ENCODE measurements around the gene USP5.
"Not testable (repeated sequence)": the region's sequence is repeated elsewhere in the genome, so short reads cannot be mapped to it uniquely, and the experiment has no call there.

Gene USP5

DNA sequence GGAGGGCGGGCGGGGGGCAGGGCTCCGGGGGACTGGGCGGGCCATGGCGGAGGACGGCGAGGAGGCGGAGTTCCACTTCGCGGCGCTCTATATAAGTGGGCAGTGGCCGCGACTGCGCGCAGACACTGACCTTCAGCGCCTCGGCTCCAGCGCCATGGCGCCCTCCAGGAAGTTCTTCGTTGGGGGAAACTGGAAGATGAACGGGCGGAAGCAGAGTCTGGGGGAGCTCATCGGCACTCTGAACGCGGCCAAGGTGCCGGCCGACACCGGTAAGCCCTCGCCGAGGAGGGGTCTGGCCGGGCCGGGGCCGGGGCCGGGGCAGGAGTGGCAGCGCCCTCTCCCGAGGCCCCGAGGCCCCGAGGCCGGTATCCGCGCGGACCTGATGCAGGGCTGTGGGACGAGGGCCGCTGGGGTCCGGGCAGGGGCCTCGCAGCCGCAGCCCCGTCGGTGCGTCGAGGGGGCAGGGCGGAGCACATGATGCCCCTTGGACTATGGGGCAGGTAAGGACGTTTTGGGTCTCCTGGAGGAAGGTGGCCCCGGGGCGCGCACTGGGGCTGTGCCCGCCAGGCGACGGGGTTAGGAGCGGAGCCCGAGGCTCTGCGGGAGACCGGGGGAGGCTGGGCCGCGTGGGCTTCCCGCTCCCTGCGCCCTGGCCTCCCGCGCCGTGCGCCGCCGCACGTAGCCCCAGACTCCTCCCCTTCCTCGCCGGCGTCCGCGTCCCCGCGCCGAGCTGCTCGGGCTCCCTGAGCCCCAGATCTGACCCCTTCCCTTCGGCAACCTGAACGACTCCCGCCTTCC, 15.7 kb downstream of the USP5 start, which contains the start of gene TPI1:
TSS of gene TPI1 (plus strand) at position 119 of the 798 bp plus-strand sequence. CDS start at position 155, 36 bp downstream.
- no peak for FAIRE-seq

DNA sequence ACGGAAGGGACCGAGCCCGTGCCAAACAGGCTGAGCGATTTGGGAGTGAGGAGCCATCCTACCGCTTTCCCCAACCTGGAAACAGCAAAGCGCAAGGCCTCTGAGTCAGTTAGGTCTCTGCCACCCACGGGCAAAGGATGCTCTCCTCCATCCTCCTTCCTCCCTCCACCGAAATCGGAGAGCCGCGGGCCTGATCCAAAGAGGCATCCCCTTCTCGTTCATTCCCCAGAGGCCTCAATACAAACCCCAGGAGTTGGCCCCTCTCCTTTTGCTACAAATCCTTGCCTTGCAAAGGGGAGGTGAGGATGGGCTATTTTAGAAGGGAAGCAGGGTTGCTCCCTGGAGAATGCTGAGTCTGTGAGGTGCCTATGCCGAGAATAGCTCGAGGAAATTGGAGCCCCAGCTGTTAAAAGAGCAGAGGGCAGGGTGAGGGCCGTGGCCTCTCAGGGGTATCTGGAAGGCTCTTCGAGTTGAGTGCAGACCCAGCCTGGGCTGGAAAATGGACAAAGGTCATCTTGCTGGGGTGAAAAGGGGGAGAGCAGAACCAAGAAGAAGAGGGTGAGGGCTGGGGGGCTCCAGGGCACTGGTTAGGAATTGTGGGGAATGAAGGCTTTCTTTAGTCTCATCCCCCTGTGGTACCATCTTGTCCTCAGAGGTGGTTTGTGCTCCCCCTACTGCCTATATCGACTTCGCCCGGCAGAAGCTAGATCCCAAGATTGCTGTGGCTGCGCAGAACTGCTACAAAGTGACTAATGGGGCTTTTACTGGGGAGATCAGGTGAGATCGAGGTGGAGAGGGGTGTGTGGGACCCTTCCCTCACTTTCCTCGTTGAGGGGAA, 16.5 kb downstream of the USP5 start:
- no peak for FAIRE-seq

DNA sequence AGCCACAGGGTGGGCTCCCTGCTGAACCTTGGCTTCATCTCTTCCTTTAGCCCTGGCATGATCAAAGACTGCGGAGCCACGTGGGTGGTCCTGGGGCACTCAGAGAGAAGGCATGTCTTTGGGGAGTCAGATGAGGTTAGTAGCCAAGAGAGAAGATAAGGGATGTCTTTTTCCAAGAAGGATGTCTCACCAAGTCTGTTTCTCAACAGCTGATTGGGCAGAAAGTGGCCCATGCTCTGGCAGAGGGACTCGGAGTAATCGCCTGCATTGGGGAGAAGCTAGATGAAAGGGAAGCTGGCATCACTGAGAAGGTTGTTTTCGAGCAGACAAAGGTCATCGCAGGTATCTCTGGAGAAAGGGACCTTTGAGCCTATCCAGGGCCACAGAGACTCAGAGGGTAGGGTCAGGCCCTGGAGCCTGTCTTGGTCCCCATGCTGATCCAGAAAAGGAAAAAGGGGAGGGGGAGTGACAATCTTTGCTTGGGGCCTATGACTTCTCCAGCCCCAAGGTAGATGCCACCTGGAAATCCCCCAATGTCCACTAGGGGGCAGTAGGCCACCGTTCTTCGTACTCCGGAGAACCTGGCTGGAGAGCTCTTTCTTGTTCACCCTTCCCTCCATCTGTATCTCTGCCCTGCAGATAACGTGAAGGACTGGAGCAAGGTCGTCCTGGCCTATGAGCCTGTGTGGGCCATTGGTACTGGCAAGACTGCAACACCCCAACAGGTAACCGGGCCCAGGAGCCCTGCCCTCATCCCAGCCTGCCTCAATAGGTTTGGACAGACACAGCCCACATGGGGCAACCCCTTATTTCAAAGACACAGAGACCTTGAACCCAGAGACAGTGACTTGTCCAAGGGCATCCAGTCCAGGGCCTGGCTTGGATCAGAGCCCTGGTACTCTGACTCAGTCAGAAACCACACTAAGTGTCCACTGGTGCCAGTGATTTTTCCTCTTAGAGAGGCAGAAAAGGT, 17.4 kb downstream of the USP5 start:
- no peak for FAIRE-seq

DNA sequence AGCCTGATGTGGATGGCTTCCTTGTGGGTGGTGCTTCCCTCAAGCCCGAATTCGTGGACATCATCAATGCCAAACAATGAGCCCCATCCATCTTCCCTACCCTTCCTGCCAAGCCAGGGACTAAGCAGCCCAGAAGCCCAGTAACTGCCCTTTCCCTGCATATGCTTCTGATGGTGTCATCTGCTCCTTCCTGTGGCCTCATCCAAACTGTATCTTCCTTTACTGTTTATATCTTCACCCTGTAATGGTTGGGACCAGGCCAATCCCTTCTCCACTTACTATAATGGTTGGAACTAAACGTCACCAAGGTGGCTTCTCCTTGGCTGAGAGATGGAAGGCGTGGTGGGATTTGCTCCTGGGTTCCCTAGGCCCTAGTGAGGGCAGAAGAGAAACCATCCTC, 18.4 kb downstream of the USP5 start:
- FAIRE-seq, result not testable (repeated sequence)

GRCh38 chr12:6871052-6871957, 19.4 kb downstream of the USP5 start:
- no peak for FAIRE-seq

DNA sequence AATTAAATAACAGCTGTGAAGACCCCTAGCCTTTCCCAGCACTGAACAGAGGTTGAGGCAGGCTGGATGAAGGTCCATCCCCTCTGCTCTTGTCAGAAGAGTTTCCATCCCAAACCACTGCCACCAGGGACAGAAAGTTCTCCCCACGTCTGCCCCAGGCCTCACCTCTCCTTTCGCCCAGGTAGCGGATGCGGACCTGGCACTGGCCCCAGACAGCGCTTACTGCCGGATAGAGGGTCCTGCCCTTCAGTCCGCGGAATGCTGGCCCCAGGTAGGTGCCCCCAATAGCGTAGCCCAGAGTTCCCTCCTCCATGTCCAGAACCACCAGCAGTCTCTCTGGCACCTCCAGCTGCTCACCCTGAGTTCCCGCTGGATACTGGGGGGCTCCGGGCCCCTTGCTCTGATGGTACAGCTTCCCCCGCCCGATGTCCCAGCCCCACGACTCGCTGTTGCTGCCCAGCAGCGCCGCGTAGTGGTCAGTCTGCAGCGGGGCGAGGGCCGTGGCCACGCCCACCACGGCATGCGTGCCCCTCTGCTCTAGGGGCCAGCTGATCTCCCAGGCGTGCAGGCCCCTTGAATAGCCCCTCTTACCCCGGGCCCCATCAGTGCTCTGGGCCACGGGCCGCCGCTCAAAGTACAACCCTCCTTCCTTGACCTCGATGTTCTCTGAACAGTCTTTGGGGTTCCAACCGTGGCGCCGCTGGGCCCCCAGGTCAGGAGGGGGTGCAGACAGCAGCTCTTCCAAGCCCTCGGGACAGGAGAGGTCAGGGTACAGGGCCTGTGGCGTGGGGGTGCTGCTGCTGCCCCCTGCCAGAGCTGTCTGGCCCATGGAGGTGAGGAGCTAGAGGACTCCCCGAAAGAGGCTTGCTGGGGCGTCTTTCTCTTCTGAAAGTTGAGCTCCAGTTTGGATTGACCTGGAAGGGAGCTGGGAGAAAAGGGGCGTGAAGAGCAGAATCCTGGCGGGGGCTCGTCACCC, 20.4 kb downstream of the USP5 start:
- no peak for FAIRE-seq

DNA sequence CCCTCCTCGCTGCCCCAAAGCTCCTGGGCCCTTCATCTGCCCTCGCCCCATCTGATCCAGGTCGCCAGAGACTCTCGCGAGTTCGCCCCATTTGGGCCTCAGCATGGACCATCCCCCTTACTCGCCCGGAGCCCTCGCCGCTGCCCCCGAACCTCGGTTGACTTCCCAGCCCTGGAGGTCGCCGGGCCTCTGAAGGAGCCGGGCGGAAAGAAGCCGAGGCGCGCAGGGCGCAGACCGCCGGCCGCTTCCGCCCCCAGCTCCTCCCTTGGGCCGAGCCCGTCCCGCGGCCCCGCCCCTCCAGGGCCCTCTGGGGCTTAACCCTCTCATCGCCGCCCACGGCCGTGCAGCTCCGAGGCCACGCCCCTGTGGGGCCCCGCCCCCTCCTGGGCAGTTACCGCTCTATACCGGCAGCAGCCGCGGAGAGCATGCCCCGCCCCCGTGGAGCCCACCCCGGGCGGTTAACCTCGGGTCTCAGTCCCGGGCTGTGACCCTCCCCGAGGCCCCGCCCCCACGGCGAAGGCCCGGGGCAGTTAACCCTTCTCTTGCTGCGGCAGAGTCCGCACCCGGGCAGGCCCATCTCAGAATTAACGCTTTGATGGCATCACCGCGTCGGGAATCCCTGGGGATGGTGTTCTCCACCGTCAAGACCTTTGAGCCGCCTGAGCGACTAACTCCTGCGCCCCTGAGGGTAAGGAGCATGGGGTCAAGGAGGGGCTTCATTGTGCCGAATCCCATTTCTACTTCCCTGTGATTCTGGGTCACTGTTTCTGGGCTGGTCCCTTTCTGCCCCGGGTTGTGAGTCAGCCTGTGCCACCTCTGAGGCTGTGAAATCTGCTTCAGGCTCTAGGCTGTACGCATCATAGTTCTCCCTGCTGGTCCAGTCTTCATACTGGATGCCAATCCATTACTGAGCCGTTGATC, 21.4 kb downstream of the USP5 start, which contains the start of gene SPSB2:
TSS of gene SPSB2 (minus strand) at position 210 of the 921 bp plus-strand sequence. CDS start 402 bp downstream, outside the sequence.
- no peak for FAIRE-seq

DNA sequence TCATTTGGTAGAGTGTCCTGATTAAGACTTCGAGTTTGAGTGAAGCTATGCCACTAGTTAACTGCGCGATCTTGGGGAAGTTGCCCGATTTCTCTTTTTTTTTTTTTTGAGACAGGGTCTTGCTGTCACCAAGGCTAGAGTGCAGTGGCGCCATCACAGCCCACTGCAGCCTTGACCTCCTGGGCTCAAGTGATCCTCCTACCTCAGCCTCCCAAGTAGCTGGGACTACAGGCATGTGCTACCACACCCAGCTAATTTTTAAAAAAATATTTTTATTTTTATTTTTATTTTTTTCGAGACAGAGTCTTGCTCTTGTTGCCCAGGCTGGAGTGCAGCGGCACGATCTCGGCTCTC, 22.0 kb downstream of the USP5 start:
- FAIRE-seq, result not testable (repeated sequence)

DNA sequence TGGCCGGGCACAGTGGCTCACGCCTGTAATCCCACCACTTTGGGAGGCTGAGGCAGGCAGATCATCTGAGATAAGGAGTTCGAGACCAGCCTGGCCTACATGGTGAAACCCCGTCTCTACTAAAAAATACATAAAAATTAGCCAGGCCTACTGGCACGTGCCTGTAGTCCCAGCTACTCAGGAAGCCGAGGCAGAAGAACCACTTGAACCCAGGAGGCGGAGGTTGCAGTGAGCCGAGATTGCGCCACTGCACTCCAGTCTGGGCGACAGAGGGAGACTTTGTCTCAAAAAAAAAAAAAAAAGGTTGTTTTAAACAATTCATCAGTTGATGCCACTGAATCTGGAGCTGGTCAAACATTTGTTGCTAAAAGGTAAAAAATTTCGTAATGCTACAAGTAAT, 27.9 kb downstream of the USP5 start:
- FAIRE-seq, result not testable (repeated sequence)

DNA sequence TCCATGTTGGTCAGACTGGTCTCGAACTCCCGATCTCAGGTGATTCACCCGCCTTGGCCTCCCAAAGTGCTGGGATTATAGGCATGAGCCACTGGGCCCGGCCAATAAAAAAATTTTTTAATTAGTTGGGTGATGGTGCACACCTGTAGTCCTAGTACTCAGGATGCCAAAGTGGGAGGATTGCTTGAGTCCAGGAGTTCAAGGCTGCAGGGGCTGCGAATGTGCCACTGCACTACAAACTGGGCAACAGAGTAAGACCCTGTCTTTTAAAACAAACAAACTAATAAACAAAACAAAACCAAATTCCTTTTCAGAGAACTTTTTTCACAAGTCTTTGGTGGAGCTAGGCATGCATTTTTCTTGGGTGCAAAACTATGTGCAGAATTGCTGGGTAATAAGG, 31.3 kb downstream of the USP5 start:
- no peak for FAIRE-seq

GRCh38 chr12:6883683-6884082, 31.7 kb downstream of the USP5 start:
- no peak for FAIRE-seq

DNA sequence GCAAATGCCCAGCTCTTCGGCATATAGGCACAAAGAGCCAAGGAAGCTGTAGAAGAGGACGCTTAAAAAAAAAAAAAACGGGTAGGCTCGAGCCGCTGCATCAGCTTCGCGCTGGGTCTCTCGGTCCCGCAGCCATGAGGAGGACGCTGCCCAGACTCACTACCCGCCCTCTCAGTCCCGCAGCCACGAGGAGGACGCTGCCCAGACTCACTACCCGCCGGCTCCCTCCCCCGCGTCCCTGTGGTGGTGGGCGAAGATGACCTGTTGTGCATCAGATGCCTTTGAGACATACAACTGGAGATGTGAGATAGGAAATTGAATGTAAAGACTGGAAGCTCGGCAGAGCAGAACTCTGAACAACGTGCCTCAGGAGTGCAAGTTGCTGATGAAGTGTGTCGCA, 32.6 kb downstream of the USP5 start:
- FAIRE-seq, result no peak

DNA sequence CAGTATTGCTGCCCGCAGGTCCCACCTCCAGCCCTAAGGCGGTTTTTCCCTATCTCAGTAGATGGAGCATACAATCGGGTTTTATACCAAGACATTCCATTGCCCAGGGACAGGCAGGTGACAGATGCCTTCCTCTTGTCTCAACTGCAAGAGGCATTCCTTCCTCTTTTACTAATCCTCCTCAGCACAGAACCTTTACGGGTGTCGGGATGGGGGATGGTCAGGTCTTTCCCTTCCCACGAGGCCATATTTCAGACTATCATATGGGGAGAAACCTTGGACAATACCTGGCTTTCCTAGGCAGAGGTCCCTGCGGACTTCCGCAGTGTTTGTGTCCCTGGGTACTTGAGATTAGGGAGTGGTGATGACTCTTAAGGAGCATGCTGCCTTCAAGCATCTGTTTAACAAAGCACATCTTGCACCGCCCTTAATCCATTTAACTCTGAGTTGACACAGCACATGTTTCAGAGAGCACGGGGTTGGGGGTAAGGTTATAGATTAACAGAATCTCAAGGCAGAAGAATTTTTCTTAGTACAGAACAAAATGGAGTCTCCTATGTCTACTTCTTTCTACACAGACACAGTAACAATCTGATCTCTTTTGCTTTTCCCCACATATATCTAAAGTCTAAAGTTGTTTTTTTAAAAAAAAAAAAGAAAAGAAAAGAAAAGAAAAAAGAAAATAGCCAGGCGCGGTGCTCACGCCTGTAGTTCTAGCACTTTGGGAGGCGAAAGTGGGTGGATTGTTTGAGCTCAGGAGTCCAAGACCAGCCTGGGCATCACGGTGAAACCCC, 34.5 kb downstream of the USP5 start:
- not testable (repeated sequence) for FAIRE-seq

- FAIRE-seq, result no peak
Observed at GRCh38 chr12:6887460-6887859, 35.5 kb downstream of the USP5 start.

DNA sequence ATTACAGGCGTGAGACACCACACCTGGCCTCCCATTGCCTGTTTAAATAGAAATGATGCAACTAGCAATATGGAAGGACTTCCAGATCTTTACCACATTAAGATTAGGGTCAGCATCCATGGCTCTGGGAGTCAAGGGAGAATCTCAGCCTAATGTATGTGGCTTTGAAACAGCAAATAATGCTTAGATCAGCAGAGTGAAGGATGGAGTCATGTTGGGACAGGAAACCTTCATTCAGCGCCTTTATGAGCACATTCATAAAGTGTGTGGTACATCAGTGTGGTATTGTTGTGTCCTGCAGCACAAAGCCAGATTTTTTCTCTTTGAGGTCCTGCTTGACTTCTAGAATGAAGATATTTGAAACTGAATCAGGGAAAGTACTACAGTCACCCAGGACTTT, 36.4 kb downstream of the USP5 start:
- no peak for FAIRE-seq

DNA sequence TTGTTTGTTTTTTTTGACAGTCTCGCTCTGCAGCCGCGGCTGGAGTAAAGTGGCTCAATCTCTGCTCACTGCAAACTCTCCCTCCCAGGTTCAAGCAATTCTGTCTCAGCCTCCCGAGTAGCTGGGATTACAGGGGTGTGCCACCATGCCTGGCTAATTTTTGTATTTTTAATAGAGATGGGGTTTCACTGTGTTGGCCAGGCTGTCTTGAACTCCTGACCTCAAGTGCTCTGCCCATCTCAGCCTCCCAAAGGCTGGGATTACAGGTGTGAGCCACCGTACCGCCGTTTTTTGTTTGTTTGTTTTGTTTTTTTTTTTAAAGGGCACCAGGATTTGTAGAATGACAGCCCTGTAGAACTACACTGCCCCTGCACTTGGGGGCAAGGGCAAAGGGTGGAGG, 36.8 kb downstream of the USP5 start:
- FAIRE-seq, result not testable (repeated sequence)

GRCh38 chr12:6889775-6890573, 38.0 kb downstream of the USP5 start:
- not testable (repeated sequence) for FAIRE-seq

Data from TTC549 (cell line).